GM10248 (cell line): Measurements from ENCODE around the gene NR4A2.
"Not testable (repeated sequence)": the region's sequence is repeated elsewhere in the genome, so short reads cannot be mapped to it uniquely, and the experiment has no call there.

Experiments used
- CTCF ChIA-PET: fragments of 300-600 bp; sonication (Branson Sonifier 250); formaldehyde crosslinking; extraction: SDS; loops from one replicate; lab custom pipeline; 2021; ENCODE audit warnings: antibody characterized with exemption; lab: Yijun Ruan, JAX
- POLR2A ChIA-PET: fragments of 350-650 bp; sonication (Branson Sonifier 250); formaldehyde crosslinking; extraction: SDS; loops from one replicate; lab custom pipeline; 2020; ENCODE audit warnings: antibody characterized with exemption; lab: Yijun Ruan, JAX
- DNase-seq: peaks from one replicate; pipeline ENCODE4 v3.0.0; 2012; ENCODE audit errors: extremely low spot score
- TF ChIP-seq, protein P1 (sequence below): IDR thresholded peaks from 2 replicates; pipeline ENCODE4 v1.5.1; 2012; ENCODE audit warnings: mild to moderate bottlenecking, low read depth; ENCODE audit errors: extremely low read depth, missing control alignments, control extremely low read depth

The NR4A2 gene

DNA sequence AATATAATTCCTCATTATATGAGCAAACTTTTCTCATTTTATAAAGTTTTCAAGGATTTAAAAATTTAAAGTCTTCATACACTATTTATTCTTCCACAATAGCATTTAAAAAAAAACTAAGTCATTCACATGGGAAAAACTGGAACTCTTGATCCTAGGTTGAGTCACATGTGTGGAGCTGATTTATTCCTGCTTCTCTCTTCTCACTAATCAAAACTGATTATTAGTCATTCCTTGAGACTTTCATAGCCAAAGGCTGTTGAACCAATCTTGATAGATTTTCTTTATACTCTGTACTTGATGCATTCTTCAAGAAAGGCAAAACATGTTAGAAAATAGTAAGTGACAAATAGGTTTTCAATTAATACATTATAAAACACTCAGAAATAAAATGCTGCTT lies 27.4 kb downstream of the NR4A2 start:
- POLR2A ChIA-PET, result no interaction called here
- CTCF ChIA-PET, result no interaction called here
- DNase-seq, result no peak
- TF ChIP-seq, protein P1, sequence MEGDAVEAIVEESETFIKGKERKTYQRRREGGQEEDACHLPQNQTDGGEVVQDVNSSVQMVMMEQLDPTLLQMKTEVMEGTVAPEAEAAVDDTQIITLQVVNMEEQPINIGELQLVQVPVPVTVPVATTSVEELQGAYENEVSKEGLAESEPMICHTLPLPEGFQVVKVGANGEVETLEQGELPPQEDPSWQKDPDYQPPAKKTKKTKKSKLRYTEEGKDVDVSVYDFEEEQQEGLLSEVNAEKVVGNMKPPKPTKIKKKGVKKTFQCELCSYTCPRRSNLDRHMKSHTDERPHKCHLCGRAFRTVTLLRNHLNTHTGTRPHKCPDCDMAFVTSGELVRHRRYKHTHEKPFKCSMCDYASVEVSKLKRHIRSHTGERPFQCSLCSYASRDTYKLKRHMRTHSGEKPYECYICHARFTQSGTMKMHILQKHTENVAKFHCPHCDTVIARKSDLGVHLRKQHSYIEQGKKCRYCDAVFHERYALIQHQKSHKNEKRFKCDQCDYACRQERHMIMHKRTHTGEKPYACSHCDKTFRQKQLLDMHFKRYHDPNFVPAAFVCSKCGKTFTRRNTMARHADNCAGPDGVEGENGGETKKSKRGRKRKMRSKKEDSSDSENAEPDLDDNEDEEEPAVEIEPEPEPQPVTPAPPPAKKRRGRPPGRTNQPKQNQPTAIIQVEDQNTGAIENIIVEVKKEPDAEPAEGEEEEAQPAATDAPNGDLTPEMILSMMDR, result no peak

DNA sequence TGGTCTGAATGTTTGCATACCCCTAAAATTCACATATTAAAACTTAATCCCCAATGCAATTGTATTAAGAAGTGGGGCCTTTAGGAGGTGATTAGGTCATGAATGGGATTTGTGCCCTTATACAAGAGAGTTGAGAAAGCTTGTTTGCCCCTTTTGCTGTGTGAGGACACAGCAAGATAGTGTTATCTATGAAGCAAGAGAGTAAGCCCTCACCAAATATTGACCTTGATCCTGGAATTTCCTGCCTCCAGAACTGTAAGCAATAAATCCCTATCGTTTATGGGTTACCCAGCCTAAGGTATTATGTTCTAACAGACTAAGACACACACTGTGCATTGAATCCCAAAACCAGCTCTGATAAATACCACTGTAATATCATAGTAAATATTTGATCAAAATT lies 32.2 kb downstream of the NR4A2 start:
- POLR2A ChIA-PET, result no interaction called here
- CTCF ChIA-PET, result no interaction called here
- TF ChIP-seq, protein P1, result no peak
- DNase-seq, result no peak

DNA sequence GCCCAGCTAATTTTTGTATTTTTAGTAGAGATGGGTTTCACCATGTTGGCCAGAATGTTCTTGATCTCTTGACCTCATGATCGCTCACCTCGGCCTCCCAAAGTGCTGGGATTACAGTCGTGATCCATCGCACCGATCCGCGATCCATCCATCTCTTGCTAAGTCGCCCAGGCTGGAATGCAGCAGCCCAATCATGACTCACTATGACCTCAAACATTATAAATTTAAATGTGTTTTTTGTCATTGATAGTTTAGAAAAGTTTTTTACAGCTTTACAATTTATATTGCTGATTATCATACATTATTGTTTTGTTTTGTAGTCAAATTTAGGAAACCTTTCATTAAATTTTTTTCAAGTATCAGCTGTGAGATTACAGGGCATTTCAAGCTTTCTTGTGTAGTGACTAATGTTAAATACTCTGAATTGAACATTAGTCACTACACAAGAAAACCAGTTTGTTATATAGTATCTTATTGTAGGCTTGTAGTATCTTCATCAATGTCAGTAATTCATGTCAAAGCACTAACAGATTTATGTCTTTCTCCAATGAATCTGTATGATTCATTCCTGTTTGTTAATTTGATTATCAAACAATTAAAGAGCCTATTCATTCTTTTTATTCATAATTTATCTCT lies 37.5 kb downstream of the NR4A2 start:
- CTCF ChIA-PET, result no interaction called here
- no peak for DNase-seq
- POLR2A ChIA-PET, result no interaction called here
- TF ChIP-seq, protein P1, result no peak

DNA sequence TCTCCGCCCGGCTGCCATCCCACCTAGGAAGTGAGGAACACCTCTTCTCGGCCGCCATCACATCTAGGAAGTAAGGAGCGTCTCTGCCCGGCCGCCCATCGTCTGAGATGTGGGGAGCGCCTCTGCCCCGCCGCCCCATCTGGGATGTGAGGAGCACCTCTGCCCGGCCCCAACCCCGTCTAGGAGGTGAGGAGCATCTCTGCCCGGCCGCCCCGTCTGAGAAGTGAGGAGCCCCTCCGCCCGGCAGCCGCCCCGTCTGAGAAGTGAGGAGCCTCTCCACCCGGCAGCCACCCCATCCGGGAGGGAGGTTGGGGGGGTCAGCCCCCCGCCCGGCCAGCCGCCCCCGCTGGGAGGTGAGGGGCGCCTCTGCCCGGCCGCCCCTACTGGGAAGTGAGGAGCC lies 39.1 kb downstream of the NR4A2 start:
- CTCF ChIA-PET, DNase-seq, POLR2A ChIA-PET: not testable (repeated sequence)

DNA sequence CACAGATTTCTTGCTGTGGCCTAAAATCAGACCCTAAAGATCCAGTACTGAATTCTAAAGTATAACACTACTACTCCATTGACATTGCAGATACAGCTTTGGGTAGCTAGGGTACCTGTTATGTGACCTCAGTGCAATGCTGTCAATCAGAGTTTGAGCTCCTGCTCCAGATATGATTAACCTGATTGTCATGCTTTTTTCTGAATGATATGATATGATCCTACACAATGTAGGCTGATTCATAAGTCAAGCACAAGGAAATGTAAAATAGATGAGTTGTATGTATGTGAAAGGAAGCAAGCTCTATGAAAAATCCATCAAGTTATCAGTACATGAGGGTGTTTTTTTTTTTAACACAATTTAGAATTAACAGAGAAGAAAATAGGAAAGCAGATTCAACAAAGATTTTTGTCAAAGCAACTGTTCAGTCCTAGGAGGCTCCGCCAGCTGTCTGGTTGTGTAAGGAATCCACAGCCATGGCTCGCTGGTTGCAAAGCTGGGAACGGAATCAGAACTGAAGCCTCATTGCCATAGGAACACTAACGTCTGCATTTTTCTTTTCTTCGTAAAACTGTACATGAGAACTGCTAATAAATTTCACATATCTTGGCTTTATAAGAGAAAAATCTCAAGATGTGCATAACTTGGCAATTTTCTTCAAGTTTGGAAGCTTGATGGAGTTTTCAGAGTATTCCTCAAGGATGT lies 52.9 kb downstream of the NR4A2 start:
- POLR2A ChIA-PET, result no interaction called here
- TF ChIP-seq, protein P1, result no peak
- no peak for DNase-seq
- CTCF ChIA-PET, result interaction anchor here (1.0 to 1.2 kb wide), 2 partner anchors 15 to 32 kb away, joined by 3 to 4 read pairs; no protein-coding TSS in a partner anchor
